ENCODE results near the gene SNX15. TPM values are rescaled to one million over a fixed set of nuclear protein-coding genes. Genes with fewer than 3 reads are reported as not detected.
"Not testable (repeated sequence)": the region's sequence is repeated elsewhere in the genome, so short reads cannot be mapped to it uniquely, and the experiment has no call there.

The SNX15 gene
- total RNA-seq, 2 donors from 2014 or later, result 7.9 to 10.6 TPM

DNA sequence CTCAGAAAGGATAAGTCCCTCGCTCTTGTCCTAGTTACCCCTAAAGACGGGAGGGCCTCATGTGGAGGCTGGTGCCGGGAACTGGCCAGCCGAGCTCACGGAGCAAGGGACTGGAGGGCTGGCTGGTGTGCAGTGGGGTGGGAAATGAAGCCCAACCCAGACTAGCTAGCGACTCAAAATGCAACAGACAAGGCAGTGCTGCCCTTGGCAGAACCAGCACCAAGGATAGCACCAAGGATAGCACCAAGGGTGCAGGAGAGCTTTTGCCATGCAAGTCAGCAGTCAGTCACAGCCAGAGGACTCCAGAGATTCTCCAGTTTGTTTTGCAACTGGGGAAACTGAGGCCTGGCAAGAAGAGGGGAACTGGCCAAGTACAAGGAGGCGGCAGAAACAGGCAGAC, 24.0 kb upstream of the SNX15 start:
- WGBS, 2 donors, result 84 to 90% methylated on average over 5 to 7 of the region's 7 CpGs
- TF ChIP-seq, protein P1, sequence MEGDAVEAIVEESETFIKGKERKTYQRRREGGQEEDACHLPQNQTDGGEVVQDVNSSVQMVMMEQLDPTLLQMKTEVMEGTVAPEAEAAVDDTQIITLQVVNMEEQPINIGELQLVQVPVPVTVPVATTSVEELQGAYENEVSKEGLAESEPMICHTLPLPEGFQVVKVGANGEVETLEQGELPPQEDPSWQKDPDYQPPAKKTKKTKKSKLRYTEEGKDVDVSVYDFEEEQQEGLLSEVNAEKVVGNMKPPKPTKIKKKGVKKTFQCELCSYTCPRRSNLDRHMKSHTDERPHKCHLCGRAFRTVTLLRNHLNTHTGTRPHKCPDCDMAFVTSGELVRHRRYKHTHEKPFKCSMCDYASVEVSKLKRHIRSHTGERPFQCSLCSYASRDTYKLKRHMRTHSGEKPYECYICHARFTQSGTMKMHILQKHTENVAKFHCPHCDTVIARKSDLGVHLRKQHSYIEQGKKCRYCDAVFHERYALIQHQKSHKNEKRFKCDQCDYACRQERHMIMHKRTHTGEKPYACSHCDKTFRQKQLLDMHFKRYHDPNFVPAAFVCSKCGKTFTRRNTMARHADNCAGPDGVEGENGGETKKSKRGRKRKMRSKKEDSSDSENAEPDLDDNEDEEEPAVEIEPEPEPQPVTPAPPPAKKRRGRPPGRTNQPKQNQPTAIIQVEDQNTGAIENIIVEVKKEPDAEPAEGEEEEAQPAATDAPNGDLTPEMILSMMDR (IDR thresholded peaks at IDR 0.05), result no peak
- TF ChIP-seq POLR2A (IDR thresholded peaks at IDR 0.05), result no peak
- Histone ChIP-seq H3K27ac (no peak overlapping the region), H3K4me1 (peaks cover 15% of the 10 kb centered on the region), H3K36me3 (replicated peaks in 1 of 2; ENCODE audit: insufficient read depth in 1 of 2, low read depth in 2 of 2) (no peaks in the 10 kb centered on the region), H3K9me3 (no peaks in the 10 kb centered on the region), H3K27me3 (no peaks in the 10 kb centered on the region), H3K4me3 (no peak overlapping the region)
- intact Hi-C loops (cut with DNase I), result loop anchor here (10.0 kb wide), 1 partner anchor 98 kb away; no protein-coding TSS in a partner anchor
- ATAC-seq (no peak), DNase-seq (no peak)

DNA sequence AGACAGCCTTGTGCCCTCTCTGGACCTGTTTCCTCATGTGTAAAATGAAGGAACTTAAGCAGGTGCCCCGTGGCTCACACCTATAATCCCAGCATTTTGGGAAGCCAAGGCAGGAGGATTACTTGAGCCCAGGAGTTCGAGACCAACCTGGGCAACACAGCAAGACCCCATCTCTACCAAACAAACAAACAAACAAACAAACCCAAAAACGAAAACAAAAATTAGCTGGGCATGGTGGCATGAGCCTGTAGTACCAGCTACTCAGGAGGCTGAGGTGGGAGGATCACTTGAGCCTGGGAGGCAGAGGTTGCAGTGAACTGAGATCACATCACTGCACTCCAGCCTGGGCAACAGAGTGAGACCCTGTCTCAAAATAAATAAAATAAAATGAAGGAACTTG, 23.3 kb upstream of the SNX15 start:
- ATAC-seq; H3K4me3 ChIP-seq; H3K9me3 ChIP-seq; H3K27me3 ChIP-seq; H3K27ac ChIP-seq; H3K36me3 ChIP-seq (replicated peaks in 1 of 2; ENCODE audit: insufficient read depth in 1 of 2, low read depth in 2 of 2); DNase-seq; H3K4me1 ChIP-seq: not testable (repeated sequence)
- WGBS, 2 donors, result 60 to 65% methylated on average over 3 of the region's 3 CpGs
- intact Hi-C loops (cut with DNase I), result loop anchor here (10.0 kb wide), 1 partner anchor 99 kb away; no protein-coding TSS in a partner anchor

DNA sequence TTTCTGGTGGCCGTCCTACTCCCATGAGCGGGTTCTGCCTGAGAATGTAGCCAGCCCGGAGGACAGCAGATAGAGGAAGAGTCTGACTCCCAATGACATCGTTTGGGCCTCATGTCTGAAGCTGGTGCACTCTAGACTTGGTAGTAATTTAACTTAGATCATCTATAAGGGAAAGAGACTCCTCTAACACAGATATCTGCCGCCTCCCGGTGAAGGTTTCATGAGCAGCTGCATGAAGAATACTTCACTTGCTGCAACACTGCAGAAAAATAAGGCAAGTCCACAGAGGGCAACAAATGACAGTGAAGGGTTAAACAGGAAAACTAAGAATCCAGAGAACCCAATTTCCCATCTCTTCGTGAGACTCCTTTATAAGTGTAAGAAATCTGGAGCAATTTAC, 19.2 kb upstream of the SNX15 start:
- no peaks in the 10 kb centered on the region for H3K9me3 ChIP-seq
- H3K4me1 ChIP-seq, result peaks cover 5% of the 10 kb centered on the region
- TF ChIP-seq, protein P1 (IDR thresholded peaks at IDR 0.05), result no peak
- TF ChIP-seq POLR2A (IDR thresholded peaks at IDR 0.05), result no peak
- DNase-seq, result no peak
- no peak for ATAC-seq
- intact Hi-C loops (cut with DNase I), result loop anchor here (10.0 kb wide), 1 partner anchor 103 kb away; no protein-coding TSS in a partner anchor
- H3K4me3 ChIP-seq, result no peak overlapping the region
- H3K27ac ChIP-seq, result no peak overlapping the region
- H3K27me3 ChIP-seq, result no peaks in the 10 kb centered on the region
- 63 to 68% methylated on average over 7 of the region's 7 CpGs for WGBS, 2 donors
- no peaks in the 10 kb centered on the region for H3K36me3 ChIP-seq (replicated peaks in 1 of 2; ENCODE audit: insufficient read depth in 1 of 2, low read depth in 2 of 2)

DNA sequence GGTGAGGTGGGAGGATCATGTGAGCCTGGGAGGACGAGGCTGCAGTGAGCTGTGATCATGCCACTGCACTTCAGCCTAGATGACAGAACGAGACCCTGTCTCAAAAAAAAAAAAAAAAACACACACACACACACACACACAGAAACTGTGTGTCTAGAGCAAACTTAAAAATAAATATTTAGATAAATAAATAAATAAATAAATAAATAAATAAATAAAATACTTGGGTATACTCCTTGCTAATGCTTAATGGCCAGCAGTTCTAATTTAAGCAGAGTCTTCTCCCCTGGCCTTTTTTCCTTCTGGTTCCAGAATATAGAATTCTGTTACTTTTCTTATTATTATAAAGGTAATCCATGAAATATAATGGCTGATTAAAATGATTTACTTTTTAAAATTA, 18.4 kb upstream of the SNX15 start:
- intact Hi-C loops (cut with DNase I), result loop anchor here (10.0 kb wide), 1 partner anchor 104 kb away; no protein-coding TSS in a partner anchor
- 73 to 86% methylated on average over 2 of the region's 2 CpGs for WGBS, 2 donors
- ATAC-seq, result no peak

DNA sequence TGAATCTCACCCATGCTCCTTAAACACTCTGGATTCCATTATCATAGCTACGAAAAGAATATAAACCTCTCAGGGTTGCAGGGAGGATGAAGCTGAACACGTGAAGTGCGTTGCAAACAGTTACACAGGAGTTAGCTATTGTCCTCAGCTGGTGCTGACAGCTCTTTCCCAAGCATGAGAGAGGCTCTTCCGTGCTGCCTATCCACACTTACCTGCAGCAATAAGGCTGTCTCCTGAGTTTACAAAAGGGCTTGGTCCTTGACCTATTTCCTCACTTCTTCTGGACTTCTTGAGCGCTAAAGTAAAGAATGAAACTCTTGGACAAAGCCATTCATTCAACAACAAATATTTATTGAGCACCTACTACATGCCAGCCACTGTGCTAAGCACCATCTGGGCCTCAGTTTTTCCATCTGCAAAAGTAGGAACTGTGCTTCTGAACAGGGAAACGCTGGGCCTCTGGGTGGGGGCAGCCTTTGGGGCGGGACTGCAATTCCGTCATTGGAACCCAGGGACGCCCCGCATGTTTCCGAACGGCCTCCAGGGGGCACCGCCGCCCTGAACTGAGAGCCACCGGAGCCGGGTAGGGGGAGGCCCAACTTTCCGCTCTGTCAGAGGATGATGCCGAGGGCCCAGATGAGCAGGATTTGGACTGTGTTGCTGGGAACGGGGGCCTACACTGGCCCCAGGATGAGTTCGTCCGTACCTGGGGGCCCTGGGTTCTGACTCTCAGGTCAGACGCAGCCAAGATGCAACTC, 13.9 kb upstream of the SNX15 start:
- DNase-seq, result peak; percentile 89 to 93 (median 92)
- ATAC-seq, result peak; percentile 88
- TF ChIP-seq, protein P1 (IDR thresholded peaks at IDR 0.05), result peak; percentile 73 to 93 (median 84)
- peak; percentile 35 to 81 (median 74) for TF ChIP-seq POLR2A (IDR thresholded peaks at IDR 0.05)
- no peaks in the 10 kb centered on the region for H3K36me3 ChIP-seq (replicated peaks in 1 of 2; ENCODE audit: insufficient read depth in 1 of 2, low read depth in 2 of 2)
- intact Hi-C loops (cut with DNase I), result no loop called here
- H3K27ac ChIP-seq, result peak overlapping the region; percentile 95 to 98 (median 95)
- H3K4me1 ChIP-seq, result peaks cover 22% of the 10 kb centered on the region
- H3K4me3 ChIP-seq, result peak overlapping the region; percentile 64 to 66
- no peaks in the 10 kb centered on the region for H3K9me3 ChIP-seq
- H3K27me3 ChIP-seq, result no peaks in the 10 kb centered on the region
- WGBS, 2 donors, result 7 to 13% methylated on average over 9 to 21 of the region's 22 CpGs

More for the DNA sequence above, 18.4 kb upstream of the SNX15 start:
- no peak for DNase-seq
- Histone ChIP-seq H3K4me3 (no peak overlapping the region), H3K36me3 (replicated peaks in 1 of 2; ENCODE audit: insufficient read depth in 1 of 2, low read depth in 2 of 2) (no peaks in the 10 kb centered on the region), H3K27me3 (no peaks in the 10 kb centered on the region), H3K4me1 (peaks cover 10% of the 10 kb centered on the region), H3K27ac (no peak overlapping the region), H3K9me3 (no peaks in the 10 kb centered on the region)
- TF ChIP-seq, protein P1 (IDR thresholded peaks at IDR 0.05), result no peak
- no peak for TF ChIP-seq POLR2A (IDR thresholded peaks at IDR 0.05)

All from body of pancreas (tissue), 4 donors.